ENCODE measurements around the gene SLC12A8.

DNA sequence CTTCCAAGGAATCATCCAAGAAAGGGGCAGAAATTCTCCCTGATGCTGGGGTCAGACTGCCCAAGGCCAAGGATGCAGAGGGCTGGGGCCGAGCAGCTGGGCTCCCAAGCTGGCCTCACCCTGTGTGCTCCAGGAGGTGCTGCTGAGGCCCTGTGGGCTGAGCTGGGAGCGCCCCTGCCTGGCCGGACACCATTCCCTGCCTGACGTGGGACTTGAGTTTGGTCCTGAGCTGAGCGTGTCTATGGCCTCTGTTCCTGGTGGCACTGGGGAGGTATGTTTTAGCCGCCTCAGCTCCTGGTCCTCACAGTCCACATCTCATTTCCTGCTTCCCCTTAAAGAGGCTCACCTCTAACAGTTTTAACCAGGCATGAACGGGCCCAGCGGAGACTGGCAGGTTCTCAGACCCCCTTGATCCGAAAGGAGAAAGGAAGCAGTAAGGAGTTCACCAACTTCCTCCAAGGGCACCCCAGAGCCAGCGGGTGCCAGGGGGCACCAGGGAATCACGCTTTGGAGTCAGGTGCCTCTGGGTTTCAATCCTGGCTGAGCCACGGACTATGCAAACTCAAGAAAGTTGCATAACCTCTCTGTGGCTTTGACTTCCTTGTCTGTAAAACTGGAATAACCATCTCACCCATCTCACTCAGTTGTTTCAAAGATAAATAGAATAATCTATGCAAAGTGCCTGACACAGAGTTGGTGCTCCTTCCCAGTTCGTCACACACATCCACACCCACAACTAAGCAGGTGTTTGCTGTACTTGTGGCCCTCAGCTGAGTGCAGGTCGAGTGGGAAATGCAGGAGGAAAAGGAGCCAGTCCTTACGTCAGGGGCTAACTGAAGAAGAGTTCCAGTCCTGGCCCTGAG lies 48.6 kb downstream of the SLC12A8 start:
- peak; percentile 41 for TF ChIP-seq CTCF (IDR thresholded peaks at IDR 0.05)
- no peak for TF ChIP-seq EZH2 (IDR thresholded peaks at IDR 0.05)
